PFSK-1 (cell line): Measurements from ENCODE around the gene DDX10.

Experiments
- FOXP2 ChIP-seq: optimal IDR thresholded peaks from 2 replicates; pipeline ENCODE3; 2011; ENCODE audit warnings: borderline replicate concordance, control low read depth, inconsistent platforms; ENCODE audit not compliant: insufficient read depth; ENCODE audit errors: extremely low read length, extremely low read depth
- POLR2AphosphoS5 ChIP-seq: IDR thresholded peaks from 2 replicates; pipeline ENCODE4 v1.6.1; 2012; ENCODE audit warnings: low read depth, mild to moderate bottlenecking, control low read depth, low read length, moderate library complexity
- SIN3A ChIP-seq: IDR thresholded peaks from 2 replicates; pipeline ENCODE4 v1.6.1; 2012; ENCODE audit warnings: mild to moderate bottlenecking, low read length, moderate library complexity, borderline replicate concordance; ENCODE audit not compliant: insufficient read depth
- TAF1 ChIP-seq: IDR thresholded peaks from 2 replicates; pipeline ENCODE4 v1.6.1; 2012; ENCODE audit warnings: low read length, control low read depth, borderline replicate concordance; ENCODE audit not compliant: insufficient read depth
- TF ChIP-seq, protein P1 (sequence below), 2 experiments: IDR thresholded peaks; 2 replicates each; pipeline versions ENCODE4 v1.6.1 to v1.8.0; 2011 to 2012; ENCODE audit warnings: low read depth in 2 of 2, low read length in 2 of 2, control low read depth in 1 of 2, inconsistent platforms in 1 of 2, mild to moderate bottlenecking in 1 of 2, moderate library complexity in 1 of 2; ENCODE audit not compliant: insufficient read depth in 1 of 2

The DDX10 gene

DNA sequence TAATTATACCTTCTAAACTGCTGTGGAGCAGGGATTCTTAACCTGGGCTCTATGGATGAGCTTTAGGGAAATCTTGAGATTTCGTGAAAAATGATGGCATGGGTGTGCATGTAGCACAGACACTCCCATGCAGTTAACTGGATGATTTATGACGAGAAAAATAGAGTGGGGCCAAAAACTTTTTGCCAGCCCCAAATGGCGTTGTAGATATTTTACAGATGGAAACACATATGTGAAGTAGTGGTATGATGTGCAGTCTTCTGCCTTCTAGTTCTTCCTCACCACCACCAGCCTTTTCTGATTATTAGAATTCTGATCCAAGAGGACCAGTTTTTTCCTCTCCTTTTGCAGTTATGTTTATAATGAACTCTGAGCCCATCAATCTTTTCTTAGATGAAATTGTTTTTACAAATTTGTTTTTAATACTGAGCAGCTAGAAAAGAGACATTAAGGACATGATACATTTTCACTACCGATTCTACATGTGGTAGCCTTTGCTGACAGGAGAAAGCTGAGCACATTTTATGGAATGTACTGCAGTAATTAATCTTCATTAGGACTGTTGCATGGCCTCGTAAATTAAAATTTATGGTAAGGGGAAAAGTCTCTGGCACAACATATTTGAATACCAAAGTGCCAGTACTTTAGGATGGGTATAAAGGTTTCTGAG, 261.4 kb downstream of the DDX10 start:
- no peak for TF ChIP-seq TAF1
- no peak for TF ChIP-seq FOXP2
- no peak for TF ChIP-seq POLR2AphosphoS5
- TF ChIP-seq, protein P1, sequence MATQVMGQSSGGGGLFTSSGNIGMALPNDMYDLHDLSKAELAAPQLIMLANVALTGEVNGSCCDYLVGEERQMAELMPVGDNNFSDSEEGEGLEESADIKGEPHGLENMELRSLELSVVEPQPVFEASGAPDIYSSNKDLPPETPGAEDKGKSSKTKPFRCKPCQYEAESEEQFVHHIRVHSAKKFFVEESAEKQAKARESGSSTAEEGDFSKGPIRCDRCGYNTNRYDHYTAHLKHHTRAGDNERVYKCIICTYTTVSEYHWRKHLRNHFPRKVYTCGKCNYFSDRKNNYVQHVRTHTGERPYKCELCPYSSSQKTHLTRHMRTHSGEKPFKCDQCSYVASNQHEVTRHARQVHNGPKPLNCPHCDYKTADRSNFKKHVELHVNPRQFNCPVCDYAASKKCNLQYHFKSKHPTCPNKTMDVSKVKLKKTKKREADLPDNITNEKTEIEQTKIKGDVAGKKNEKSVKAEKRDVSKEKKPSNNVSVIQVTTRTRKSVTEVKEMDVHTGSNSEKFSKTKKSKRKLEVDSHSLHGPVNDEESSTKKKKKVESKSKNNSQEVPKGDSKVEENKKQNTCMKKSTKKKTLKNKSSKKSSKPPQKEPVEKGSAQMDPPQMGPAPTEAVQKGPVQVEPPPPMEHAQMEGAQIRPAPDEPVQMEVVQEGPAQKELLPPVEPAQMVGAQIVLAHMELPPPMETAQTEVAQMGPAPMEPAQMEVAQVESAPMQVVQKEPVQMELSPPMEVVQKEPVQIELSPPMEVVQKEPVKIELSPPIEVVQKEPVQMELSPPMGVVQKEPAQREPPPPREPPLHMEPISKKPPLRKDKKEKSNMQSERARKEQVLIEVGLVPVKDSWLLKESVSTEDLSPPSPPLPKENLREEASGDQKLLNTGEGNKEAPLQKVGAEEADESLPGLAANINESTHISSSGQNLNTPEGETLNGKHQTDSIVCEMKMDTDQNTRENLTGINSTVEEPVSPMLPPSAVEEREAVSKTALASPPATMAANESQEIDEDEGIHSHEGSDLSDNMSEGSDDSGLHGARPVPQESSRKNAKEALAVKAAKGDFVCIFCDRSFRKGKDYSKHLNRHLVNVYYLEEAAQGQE (IDR thresholded peaks at IDR 0.05; ENCODE audit: insufficient read depth in 1 of 2, low read depth in 2 of 2, low read length in 2 of 2), result no peak
- no peak for TF ChIP-seq SIN3A

DNA sequence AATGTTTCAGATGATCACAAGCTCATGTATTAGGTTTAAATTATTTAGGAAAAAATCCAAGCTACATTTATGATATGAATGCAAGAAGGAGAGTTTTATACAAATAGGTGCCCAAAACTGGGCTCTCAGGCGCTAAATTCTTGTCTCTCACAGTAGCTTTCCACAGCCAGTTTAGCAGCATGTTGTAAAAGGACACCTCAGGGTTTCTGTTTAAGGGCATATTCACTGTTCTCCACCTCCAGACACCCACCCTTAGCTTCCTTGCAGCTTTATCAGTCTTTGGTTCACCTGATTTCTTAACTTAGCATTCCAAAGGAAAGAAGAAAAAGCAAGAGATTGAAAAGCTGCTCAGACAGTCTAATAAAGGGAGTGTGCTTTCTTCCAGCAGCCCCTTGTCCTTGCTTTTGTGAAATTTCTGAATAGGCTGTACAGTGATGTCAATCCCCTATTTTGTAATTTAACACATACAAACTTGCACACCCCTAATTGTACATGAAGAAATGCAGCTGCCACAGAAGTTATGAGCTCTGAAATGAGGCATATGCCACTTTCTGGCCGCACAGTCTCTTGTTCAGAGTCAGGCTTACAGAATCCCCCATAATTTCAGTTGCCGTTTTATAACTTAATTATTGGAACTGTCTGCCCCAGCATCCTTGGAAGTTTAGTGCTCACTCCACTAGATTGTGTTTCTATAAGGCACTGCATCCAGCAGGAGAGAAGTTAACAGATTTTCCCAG, 262.1 kb downstream of the DDX10 start:
- TF ChIP-seq, protein P1 (IDR thresholded peaks at IDR 0.05; ENCODE audit: insufficient read depth in 1 of 2, low read depth in 2 of 2, low read length in 2 of 2), result no peak
- TF ChIP-seq TAF1 (no peak), SIN3A (no peak), FOXP2 (no peak), POLR2AphosphoS5 (no peak)

DNA sequence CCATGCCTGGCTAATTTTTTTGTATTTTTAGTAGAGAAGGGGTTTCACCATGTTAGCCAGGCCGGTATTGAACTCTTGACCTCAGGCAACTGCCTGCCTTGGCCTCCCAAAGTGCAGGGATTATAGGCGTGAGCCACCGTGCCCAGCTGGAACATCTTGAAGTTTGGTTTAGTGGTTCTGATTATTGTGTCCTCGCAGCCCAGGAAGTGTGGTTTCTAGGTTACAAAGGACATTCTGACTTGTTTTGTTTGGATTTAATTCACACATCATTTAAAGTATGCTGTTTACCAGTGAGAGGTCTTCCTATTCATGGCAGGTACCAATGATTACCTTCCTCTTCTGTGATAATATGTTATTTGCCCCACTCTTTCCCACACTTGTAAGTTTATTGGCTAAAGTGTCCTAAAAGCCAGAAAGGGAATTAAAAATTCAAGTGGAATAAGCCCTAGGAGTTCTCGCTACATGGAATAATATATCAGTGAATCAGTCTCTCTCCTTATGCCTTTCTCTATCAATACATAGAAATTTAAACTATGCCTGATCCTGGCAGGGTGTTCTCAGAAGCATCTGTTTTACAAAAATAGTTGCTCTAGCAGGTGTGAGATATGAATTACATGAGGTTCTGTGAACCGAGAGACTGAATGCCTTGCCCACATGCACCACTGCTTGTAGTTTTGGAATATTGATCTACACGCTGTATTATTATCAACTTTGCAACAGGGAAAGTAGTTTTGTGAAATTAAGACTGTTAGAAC, 263.1 kb downstream of the DDX10 start:
- TF ChIP-seq FOXP2 (no peak), TAF1 (no peak), POLR2AphosphoS5 (no peak), SIN3A (no peak)
- TF ChIP-seq, protein P1 (IDR thresholded peaks at IDR 0.05; ENCODE audit: insufficient read depth in 1 of 2, low read depth in 2 of 2, low read length in 2 of 2), result no peak

DNA sequence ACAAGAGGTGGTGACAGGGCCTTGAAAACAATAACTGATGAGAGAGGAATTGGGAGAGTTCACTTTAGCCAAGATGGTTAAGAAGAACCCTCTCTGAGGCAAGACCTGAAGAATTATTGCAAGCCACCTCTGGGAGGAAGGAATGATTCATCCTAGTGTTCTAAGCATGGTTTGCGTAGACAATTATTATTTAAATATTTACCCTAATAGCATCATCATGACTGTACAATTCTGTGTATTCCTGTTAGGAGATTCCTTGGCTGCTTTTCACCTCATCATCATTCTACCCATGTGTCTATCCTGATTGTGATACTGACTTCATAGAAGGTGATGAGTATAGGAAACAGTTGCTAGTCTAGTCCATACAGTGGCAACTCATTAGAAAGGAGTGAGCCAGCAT, 264.4 kb downstream of the DDX10 start:
- no peak for TF ChIP-seq POLR2AphosphoS5
- no peak for TF ChIP-seq TAF1
- TF ChIP-seq, protein P1 (IDR thresholded peaks at IDR 0.05; ENCODE audit: insufficient read depth in 1 of 2, low read depth in 2 of 2, low read length in 2 of 2), result no peak
- TF ChIP-seq SIN3A, result no peak
